Measurements from ENCODE around the gene USP13.

USP13 gene

GRCh38 chr3:179837374-179837773 lies 184.5 kb downstream of the USP13 start:
- DNase-seq (ENCODE audit: low read depth in 4 of 4, low spot score in 1 of 4): no peak

Data from stimulated activated CD4-positive, alpha-beta T cell treated with anti-CD3 and anti-CD28 coated beads, Interleukin-1b, Interleukin-23, amount 100 ng/mL, for 24 hours (primary cell).